Measurements from ENCODE around the gene SEMA7A.
"Not testable (repeated sequence)": the region's sequence is repeated elsewhere in the genome, so short reads cannot be mapped to it uniquely, and the experiment has no call there.

Gene SEMA7A, protein sequence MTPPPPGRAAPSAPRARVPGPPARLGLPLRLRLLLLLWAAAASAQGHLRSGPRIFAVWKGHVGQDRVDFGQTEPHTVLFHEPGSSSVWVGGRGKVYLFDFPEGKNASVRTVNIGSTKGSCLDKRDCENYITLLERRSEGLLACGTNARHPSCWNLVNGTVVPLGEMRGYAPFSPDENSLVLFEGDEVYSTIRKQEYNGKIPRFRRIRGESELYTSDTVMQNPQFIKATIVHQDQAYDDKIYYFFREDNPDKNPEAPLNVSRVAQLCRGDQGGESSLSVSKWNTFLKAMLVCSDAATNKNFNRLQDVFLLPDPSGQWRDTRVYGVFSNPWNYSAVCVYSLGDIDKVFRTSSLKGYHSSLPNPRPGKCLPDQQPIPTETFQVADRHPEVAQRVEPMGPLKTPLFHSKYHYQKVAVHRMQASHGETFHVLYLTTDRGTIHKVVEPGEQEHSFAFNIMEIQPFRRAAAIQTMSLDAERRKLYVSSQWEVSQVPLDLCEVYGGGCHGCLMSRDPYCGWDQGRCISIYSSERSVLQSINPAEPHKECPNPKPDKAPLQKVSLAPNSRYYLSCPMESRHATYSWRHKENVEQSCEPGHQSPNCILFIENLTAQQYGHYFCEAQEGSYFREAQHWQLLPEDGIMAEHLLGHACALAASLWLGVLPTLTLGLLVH

DNA sequence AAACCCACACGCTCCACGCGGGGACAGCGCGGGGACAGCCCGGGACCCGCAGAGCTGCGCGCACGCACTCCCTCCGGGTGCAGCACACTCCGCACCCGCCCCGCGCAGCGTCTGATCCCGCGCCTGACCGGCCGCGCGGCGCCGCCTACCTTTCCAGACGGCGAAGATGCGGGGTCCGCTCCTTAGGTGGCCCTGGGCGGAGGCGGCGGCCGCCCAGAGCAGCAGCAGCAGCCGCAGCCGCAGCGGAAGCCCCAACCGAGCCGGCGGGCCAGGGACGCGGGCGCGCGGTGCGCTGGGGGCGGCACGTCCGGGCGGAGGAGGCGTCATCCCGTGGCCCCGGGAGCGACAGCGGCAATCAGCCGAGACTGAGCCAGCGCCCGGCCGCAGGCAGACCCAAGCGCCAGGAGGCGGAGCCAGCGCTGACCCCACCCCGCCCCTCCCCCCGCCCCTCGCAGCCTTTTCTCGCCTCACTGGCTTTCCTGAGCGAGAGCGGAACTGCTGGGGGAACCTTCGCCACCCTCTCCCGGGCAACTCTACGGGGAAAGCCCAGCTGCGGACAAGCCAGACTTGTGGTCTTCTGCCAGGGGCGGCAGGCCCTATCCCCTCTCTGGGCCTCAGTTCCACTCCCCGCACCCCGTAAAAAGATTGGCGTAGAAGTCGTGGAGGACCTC, at the start of gene SEMA7A:
SEMA7A (minus strand) TSS at position 367 of the 671 bp plus-strand sequence; CDS start at position 327, 40 bp downstream.
- peaks cover 73% of the 10 kb centered on the region for H3K4me1 ChIP-seq (ENCODE audit: low read length)
- H4K20me1 ChIP-seq (ENCODE audit: insufficient read depth, low read length): peaks cover 42% of the 10 kb centered on the region
- peak within 1 kb of the TSS; percentile 95 for H3K4me3 ChIP-seq (ENCODE audit: low read length)
- H2AFZ ChIP-seq (ENCODE audit: low read depth, low read length): no peak within 1 kb of the TSS
- H3K27ac ChIP-seq (ENCODE audit: low read length): peak within 1 kb of the TSS; percentile 88
- TF ChIP-seq EZH2phosphoT487 (IDR thresholded peaks at IDR 0.05; ENCODE audit: low read depth) (no peak), CTCF (IDR thresholded peaks at IDR 0.05; ENCODE audit: low read depth, low read length) (no peak)
- H3K9me3 ChIP-seq (ENCODE audit: insufficient read depth, low read length): no peaks in the 10 kb centered on the region
- H3K4me2 ChIP-seq (ENCODE audit: low read length): peak within 1 kb of the TSS; percentile 95
- H3K9ac ChIP-seq (ENCODE audit: low read length): peak within 1 kb of the TSS; percentile 99
- peaks cover 76% of the 10 kb centered on the region for H3K79me2 ChIP-seq (ENCODE audit: low read length)
- H3K36me3 ChIP-seq (replicated peaks; ENCODE audit: low read depth, low read length): peaks cover 48% of the 10 kb centered on the region
- H3K27me3 ChIP-seq (ENCODE audit: low read depth, low read length): no peaks in the 10 kb centered on the region

DNA sequence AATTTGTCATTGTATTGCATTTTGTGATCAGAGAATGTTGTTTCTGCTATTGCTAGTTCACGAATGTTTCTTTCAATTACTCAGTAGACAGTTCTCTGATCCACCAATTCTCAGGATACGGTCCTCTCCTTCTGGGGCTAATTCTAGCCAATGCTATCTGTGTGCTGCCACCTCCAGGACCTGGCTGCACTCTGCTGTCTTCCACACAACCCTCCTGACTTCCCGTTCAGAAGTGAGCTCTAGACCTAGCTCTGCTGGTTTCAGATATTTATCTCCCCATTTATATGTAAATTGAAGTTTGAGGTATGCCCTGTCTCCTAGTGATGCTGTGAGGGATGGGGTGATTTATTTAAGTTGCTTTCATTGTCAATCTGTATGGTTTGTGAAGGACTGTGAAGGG, 48.9 kb upstream of the SEMA7A start:
- Histone ChIP-seq H4K20me1 (ENCODE audit: insufficient read depth, low read length) (no peaks in the 10 kb centered on the region), H3K9ac (ENCODE audit: low read length) (no peak overlapping the region), H3K4me1 (ENCODE audit: low read length) (no peaks in the 10 kb centered on the region), H3K27me3 (ENCODE audit: low read depth, low read length) (no peaks in the 10 kb centered on the region), H2AFZ (ENCODE audit: low read depth, low read length) (no peak overlapping the region), H3K9me3 (ENCODE audit: insufficient read depth, low read length) (no peaks in the 10 kb centered on the region), H3K4me2 (ENCODE audit: low read length) (no peak overlapping the region), H3K4me3 (ENCODE audit: low read length) (no peak overlapping the region), H3K36me3 (replicated peaks; ENCODE audit: low read depth, low read length) (peaks cover 6% of the 10 kb centered on the region), H3K79me2 (ENCODE audit: low read length) (no peaks in the 10 kb centered on the region), H3K27ac (ENCODE audit: low read length) (no peak overlapping the region)
- peak; percentile 29; the same call in 1 of the 2 replicates for TF ChIP-seq CTCF (IDR thresholded peaks at IDR 0.05; ENCODE audit: low read depth, low read length)
- no peak for TF ChIP-seq EZH2phosphoT487 (IDR thresholded peaks at IDR 0.05; ENCODE audit: low read depth)

- not testable (repeated sequence) for H3K9ac ChIP-seq (ENCODE audit: low read length); H3K79me2 ChIP-seq (ENCODE audit: low read length); H3K27me3 ChIP-seq (ENCODE audit: low read depth, low read length); H3K27ac ChIP-seq (ENCODE audit: low read length); H3K9me3 ChIP-seq (ENCODE audit: insufficient read depth, low read length); H3K4me1 ChIP-seq (ENCODE audit: low read length); H3K4me2 ChIP-seq (ENCODE audit: low read length); H2AFZ ChIP-seq (ENCODE audit: low read depth, low read length); H3K4me3 ChIP-seq (ENCODE audit: low read length); H4K20me1 ChIP-seq (ENCODE audit: insufficient read depth, low read length)
- H3K36me3 ChIP-seq (replicated peaks; ENCODE audit: low read depth, low read length): peaks cover 10% of the 10 kb centered on the region
Measured at GRCh38 chr15:74480364-74480763, 46.6 kb upstream of the SEMA7A start.

DNA sequence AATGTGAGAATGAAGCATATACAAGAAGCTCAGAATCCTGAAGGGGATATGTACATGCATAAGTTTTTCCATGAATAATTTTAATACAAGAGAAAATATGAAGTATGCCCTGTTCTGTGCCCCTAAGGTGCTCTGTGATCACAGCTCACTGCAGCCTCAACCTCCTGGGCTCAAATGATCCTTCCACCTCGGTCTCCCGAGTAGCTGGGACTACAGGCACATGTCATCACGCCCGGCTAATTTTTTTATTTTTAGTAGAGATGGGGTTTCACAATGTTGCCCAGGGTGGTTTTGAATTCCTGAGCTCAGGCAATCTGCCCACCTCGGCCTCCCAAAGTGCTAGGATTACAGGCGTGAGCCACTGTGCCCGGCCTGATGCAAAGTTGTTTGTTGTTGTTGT, 37.9 kb upstream of the SEMA7A start:
- not testable (repeated sequence) for H3K4me2 ChIP-seq (ENCODE audit: low read length); H3K9ac ChIP-seq (ENCODE audit: low read length); H3K27ac ChIP-seq (ENCODE audit: low read length); H3K4me3 ChIP-seq (ENCODE audit: low read length); H2AFZ ChIP-seq (ENCODE audit: low read depth, low read length); H3K4me1 ChIP-seq (ENCODE audit: low read length); H4K20me1 ChIP-seq (ENCODE audit: insufficient read depth, low read length); H3K79me2 ChIP-seq (ENCODE audit: low read length); H3K9me3 ChIP-seq (ENCODE audit: insufficient read depth, low read length); H3K27me3 ChIP-seq (ENCODE audit: low read depth, low read length)
- H3K36me3 ChIP-seq (replicated peaks; ENCODE audit: low read depth, low read length): peaks cover 51% of the 10 kb centered on the region

All from OCI-LY3 (cell line).